GM18502 (cell line): ENCODE data around the gene DAP.
"Not testable (repeated sequence)": the region's sequence is repeated elsewhere in the genome, so short reads cannot be mapped to it uniquely, and the experiment has no call there.

Experiments used
- ATAC-seq: cut with Tn5 transposase; IDR thresholded peaks from one replicate; pipeline ENCODE4 v1.9.1; 2021; ENCODE audit warnings: mild to moderate bottlenecking; ENCODE audit not compliant: unreplicated experiment, poor library complexity

The DAP gene

DNA sequence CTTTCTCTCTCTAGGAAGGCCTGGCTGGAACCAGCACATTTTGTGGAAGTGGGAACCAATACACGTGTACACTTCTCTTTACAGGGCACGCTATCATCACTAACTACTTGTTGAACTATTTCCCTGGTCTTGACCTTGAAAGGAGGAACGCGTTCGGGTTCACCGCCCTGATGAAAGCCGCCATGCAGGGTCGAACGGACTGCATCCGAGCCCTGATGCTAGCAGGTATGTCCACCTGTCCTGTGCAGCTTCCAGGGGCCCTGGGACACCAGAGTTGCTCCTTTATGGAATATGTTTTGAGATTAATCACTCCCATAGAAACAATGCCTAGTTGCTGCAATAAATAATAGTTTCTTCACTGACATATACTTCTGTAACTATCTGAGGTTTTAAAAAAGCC, 123.1 kb downstream of the DAP start:
- no peak for ATAC-seq

DNA sequence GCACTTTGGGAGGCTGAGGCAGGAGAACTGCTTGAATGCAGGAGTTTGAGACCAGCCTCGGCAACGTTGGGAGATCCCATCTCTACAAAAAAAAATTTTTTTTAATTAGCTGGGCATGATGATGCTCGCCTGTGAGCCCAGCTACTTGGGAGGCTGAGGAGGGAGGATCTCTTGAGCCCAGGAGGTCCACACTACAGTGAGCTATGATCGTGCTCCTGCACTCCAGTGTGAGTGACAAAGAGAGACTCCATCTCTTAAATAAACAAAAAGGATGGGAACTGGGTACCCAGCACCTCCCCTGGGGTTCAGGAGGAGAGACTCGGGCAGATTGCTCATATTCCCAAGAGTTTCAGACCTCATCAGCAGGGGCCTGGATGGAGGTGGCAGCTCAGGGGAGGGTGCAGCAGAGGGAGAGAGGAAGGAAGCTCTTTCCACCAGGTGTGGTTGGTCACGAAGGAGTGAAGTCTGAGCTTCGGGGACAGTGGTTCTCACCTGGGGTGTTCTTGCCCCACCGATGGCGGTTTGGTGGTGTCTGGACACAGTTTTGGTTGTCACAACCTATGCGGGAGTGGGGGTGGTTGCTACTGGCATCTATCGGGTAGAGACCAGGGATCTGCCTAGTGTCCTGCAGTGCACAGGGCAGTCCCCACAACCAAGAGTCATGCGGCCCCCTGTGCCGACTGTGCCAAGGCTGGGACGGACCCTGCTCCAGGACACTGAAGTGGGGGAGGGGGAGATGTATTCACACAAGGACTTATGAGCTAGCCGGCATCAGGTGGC, 124.5 kb downstream of the DAP start:
- no peak for ATAC-seq

DNA sequence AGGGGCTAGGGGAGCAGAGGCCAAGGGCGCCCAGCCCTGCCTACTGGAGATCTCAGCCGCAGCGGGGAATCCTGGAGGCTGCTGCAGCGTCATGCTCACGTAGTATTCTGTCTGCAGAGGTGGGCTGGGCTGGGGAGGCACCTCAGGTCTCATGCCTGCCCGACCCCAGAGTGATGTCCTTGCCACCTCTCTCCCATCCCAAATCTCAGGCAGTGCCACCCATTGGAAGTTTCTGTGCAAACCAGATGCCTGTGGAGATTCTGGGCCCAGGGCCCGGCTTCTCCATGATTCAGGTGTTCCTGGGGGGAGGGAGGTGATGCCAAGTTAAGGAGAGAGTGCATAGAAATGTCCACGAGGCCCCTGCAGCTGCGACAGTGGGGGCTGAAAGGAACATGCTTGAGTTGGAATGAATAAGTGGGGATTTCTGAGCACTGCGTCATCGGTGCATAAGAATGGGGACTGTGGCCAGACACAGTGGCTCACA, 125.1 kb downstream of the DAP start:
- ATAC-seq: peak; percentile 10

DNA sequence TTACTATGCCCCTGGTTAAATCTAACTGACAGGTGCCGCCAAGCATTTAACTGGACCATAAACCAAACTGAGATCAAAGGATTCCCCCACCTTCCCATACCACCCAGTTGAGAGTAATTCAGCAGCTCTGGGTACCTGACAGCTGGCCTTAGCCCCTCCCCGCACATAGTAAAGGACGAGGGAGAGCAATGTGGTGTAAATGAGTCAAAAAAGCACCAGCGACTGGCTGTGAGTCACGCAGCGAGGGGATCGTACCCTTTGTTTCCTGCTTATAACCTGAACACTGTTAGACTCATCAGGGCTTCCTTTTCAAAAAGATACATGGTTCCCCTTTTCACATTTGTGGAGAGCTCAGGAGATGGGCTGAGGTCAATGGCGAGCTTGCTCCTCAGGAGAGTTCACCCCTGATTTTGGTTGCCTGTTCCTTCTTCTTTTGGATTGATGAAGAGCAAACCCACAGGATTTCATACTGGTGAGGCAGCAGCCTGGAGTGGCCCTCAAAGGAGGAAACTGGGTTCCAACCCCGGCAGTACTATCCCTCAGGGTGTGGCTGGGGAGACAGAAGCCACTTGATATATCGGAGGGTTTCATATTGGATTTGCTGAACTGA, 125.7 kb downstream of the DAP start:
- peak; percentile 66 for ATAC-seq

DNA sequence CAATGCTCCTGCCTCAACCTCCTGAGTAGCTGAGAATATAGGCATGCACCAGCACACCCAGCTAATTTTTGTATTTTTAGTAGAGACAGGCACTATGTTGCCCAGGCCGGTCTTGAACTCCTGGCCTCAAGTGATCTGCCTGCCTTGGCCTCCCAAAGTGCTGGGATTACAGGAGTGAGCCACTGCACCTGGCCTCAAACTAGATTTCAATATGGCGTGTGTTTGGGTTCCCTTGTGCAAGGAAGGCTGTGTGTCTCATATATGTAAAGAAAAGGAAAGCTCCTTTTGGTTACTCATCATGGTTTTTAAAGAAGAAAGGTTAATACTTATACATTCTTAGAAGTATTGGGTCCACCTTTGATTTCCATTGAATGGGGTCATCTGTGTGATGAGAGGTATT, 126.5 kb downstream of the DAP start:
- no peak for ATAC-seq

DNA sequence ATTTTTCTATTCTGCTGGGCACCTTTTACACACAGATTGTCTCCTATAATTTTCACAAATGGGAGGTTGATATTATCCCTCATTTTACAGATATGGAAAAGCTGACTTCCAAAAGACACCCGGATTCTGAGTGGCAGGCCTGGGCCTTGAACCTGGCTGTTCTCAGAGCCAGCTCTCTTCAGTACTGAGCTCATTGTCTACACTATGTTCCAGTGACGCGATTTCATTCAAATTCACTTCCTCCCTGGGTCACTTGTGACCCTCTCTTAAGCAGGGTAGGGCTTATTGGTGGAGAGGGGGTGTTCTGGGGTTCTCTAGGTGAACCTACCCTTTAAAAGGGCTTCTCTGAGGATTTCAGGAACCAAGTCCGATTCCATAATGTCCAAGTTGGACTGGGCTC, 127.0 kb downstream of the DAP start:
- no peak for ATAC-seq

DNA sequence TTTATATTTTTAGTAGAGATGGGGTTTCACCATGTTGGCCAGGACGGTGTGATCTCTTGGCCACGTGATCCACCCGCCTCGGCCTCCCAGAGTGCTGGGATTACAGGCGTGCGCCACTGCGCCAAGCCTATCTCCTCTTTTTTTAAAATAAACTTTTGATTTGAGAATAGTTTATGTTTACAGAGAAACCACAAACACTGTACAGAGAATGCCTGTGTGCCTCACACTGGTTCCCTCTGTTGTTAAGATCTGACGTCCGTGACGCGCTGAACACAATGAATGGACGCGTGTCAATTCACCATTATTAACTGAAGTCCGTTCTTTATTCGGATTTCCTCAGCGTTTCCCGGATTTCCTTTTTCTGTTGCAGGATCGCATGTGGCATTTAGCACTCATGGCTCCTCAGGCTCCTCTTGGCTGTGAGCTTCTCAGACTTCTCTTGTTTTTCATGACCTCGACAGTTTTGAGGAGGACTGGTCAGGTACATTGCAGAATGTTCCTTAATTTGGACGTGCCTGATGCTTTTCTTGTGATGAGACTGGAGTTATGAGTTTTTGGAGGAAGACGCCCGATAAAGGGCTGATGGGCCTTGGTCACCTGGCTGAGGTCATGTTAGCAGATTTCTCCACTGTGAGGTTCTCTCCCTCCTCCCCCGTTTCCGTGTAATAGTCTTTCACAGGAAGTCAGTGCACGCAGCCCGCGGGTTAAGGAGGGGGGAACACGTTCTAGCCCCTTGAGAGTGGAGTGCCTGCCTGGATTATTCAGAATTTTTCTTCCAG, 127.6 kb downstream of the DAP start:
- ATAC-seq: no peak

DNA sequence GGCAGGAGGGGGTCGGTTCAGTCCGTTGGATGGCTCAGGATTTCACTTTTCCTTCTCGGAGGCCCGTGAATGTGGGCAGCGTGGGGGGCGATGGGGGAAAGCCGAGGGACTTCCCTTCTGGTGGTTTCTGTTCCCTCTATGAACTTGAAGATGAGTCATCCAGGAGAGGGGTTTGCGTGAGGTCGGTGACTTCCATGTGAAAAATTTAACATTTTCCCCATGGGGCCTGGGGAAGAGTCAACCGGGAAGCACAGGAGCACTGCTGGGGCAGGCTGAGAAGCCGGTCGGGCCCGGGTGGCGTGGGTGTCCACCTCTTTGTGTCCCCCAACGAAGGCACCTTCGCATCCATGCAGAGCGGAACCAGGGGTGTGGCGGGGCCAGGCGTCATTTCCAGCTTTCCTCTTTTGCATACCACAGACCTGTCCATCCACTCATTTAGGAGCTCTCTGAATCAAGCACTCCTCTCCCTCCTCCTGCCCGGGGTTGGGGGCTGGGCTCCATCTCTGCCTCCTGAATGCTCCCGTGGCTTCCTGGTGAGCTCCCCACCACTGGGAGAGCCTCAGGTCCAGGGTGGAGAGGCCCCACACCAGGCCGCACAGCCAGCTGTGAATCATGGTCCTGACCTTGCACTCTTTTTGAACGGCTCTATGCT, 128.8 kb downstream of the DAP start:
- ATAC-seq: peak; percentile 50

DNA sequence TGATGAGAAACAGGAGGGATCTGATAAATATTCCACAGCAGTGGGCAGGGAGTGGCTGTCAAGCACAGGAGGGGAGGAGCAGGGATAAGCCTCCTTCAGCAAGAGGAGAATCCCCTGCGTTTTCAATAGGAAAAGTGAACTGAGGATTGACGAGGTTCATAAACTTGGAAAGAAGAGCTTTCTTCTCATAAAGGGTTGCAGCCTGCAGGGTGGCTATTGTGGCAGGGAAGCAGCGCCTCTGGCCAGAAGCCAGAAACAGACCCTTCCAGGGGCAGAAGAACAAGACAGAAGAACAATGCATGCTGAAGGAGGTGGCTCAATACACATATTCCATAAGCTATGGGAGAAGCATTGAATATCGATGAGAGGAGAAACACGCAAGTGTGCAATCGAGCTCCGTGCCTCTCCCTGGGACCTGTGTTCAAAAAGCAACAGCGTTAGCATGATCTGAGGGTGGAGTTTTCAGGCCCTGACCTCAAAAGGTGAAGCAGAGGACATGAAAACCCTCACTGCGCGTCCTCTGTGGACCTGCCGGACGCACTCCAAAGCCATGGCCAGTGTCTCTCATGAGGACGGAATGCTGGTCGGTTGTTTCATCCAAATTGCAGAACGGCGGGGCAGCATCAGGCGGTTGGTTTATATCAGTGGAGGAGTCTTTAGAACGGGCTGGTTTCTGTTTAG, 129.6 kb downstream of the DAP start:
- ATAC-seq: peak; percentile 7

DNA sequence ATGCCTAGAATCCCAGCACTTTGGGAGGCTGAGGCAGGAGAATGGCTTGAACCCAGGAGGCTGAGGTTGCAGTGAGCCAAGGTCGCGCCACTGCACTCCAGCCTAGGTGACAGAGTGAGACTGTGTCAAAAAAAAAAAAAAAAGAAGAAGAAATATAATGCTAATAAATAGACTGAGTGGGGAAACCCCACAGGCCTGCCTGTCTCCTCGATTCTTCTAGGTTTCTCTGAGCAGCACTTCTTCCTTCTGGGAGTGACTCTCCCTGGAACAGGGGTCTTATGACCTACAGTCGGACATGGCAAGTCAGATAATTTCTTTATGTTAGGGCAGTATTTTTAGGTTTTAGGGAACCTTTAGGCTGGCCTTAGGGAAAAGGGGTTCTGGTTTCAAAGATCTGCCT, 130.3 kb downstream of the DAP start:
- not testable (repeated sequence) for ATAC-seq

DNA sequence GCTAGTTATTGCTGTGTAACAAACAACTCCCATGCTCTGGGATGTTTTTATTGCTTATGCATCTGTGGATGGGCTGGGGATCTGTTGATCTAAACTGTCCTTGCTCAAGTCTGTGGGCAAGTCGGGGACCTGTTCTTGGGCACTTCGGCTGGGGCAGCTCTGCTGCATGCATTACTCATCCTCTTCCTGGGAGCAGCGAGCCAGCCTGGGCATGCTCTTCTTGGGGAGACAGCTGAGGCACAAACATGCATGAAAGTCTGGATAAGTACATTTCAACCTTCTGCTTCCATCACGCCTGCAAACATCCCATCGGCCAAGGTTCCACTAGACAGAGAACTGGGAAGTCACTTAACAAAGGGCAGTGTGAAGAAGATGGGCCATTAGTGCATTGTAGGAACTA, 130.9 kb downstream of the DAP start:
- no peak for ATAC-seq

DNA sequence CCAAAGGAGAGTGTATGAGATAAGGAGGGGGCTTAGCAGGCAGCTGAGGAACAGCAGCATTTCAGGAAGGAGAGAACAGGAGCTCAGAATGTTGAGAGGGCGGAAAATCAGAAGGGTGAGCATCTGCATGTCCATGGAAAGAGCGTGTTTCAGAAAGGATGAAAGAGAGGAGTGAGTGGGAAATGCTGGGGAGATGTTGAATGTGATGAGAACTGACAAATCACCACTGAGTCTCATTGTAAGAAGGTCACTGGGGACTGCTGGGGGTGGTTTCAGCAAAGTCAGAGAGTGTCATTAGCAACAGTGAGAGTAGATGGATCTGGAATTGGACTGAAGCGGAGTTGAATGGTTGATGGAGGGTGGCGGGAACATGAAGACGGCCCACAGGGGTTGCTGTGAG, 131.4 kb downstream of the DAP start:
- no peak for ATAC-seq
